SK-N-SH (cell line): Measurements from ENCODE around the gene RAB34. TPM values are rescaled to one million over a fixed set of nuclear protein-coding genes. Genes with fewer than 3 reads are reported as not detected.

ENCODE experiments used
- CTCF ChIA-PET: fragments of 300-600, 350-600 bp; formaldehyde crosslinking; extraction: SDS; loops from one replicate; lab custom pipeline; 2021; lab: Yijun Ruan, JAX
- POLR2A ChIA-PET: fragments of 350-600 bp; sonication (Branson Sonifier 250); formaldehyde crosslinking; extraction: SDS; loops from one replicate; lab custom pipeline; 2020; ENCODE audit warnings: antibody characterized with exemption, inconsistent platforms; lab: Yijun Ruan, JAX
- DNase-seq: peaks from one replicate; pipeline ENCODE4 v3.0.0; 2012
- H2AFZ ChIP-seq: fragments of 200-600 bp; sonication (generic); 2 replicates; pipeline ENCODE4 v1.8.1; 2016; ENCODE audit warnings: antibody characterized with exemption, mild to moderate bottlenecking, low read depth
- H3F3A ChIP-seq: fragments of 200-600 bp; sonication (generic); replicated peaks from 2 replicates; pipeline ENCODE3; 2016; ENCODE audit warnings: antibody characterized with exemption, mild to moderate bottlenecking; ENCODE audit not compliant: insufficient read depth
- H3K27ac ChIP-seq, 2 experiments: fragments of 200-500 bp in 1 of 2; fragments of 200-600 bp in 1 of 2; sonication (Bioruptor generic) in 1 of 2; sonication (generic), shearing (Covaris generic) in 1 of 2; 2 replicates each; pipeline versions ENCODE4 v1.5.1 to v1.6.1; 2014 to 2016; ENCODE audit warnings: low read depth in 2 of 2, inconsistent platforms in 1 of 2, low read length in 1 of 2, mild to moderate bottlenecking in 1 of 2, mixed read lengths in 1 of 2
- H3K27me3 ChIP-seq: fragments of 200-600 bp; sonication (generic), shearing (Covaris generic); 2 replicates; pipeline ENCODE4 v1.6.1; 2016; ENCODE audit warnings: mixed run types; ENCODE audit not compliant: insufficient read depth
- H3K36me3 ChIP-seq, 2 experiments: fragments of 200-500 bp in 1 of 2; fragments of 200-600 bp in 1 of 2; sonication (Bioruptor generic) in 1 of 2; sonication (generic) in 1 of 2; replicated peaks in 1 of 2; 2 replicates each; pipeline versions ENCODE3 to v1.5.1; 2014 to 2016; ENCODE audit warnings: low read length in 1 of 2, mild to moderate bottlenecking in 1 of 2; ENCODE audit not compliant: insufficient read depth in 2 of 2, control insufficient read depth in 1 of 2
- H3K4me1 ChIP-seq, 2 experiments: fragments of 200-500 bp in 1 of 2; fragments of 200-600 bp in 1 of 2; sonication (Bioruptor generic) in 1 of 2; sonication (generic), shearing (Covaris generic) in 1 of 2; 2 replicates each; pipeline versions ENCODE4 v1.5.1 to v1.6.1; 2014 to 2016; ENCODE audit warnings: low read depth in 1 of 2, low read length in 1 of 2, mixed run types in 1 of 2; ENCODE audit not compliant: insufficient read depth in 2 of 2, control insufficient read depth in 1 of 2
- H3K4me2 ChIP-seq: fragments of 200-600 bp; sonication (generic), shearing (Covaris generic); 2 replicates; pipeline ENCODE4 v1.6.1; 2017; ENCODE audit warnings: mixed run types
- H3K4me3 ChIP-seq, 2 experiments: fragments of 200-500 bp in 1 of 2; fragments of 200-600 bp in 1 of 2; sonication (Bioruptor generic) in 1 of 2; sonication (generic), shearing (Covaris generic) in 1 of 2; 2 replicates each; pipeline versions ENCODE4 v1.5.1 to v1.8.1; 2014 to 2016; ENCODE audit warnings: low read depth in 2 of 2, inconsistent platforms in 1 of 2, low read length in 1 of 2, mild to moderate bottlenecking in 1 of 2, mixed read lengths in 1 of 2, moderate library complexity in 1 of 2
- H3K79me2 ChIP-seq: fragments of 200-600 bp; sonication (generic); 2 replicates; pipeline ENCODE4 v1.8.1; 2017; ENCODE audit warnings: mild to moderate bottlenecking; ENCODE audit not compliant: insufficient read depth
- H3K9ac ChIP-seq: fragments of 200-600 bp; sonication (generic); 2 replicates; pipeline ENCODE4 v1.6.1; 2017; ENCODE audit warnings: mixed run types
- H3K9me2 ChIP-seq: fragments of 200-600 bp; sonication (generic); 2 replicates; pipeline ENCODE4 v1.6.1; 2017; ENCODE audit warnings: mixed run types
- H3K9me3 ChIP-seq: fragments of 200-600 bp; sonication (generic); 2 replicates; pipeline ENCODE4 v1.6.1; 2017; ENCODE audit warnings: mixed run types, mild to moderate bottlenecking, moderate library complexity
- H4K20me1 ChIP-seq: fragments of 200-600 bp; sonication (generic); 2 replicates; pipeline ENCODE4 v1.6.1; 2017; ENCODE audit warnings: mild to moderate bottlenecking, mixed run types; ENCODE audit not compliant: insufficient read depth
- FOSL2 ChIP-seq: IDR thresholded peaks from 2 replicates; pipeline ENCODE4 v1.4.0; 2012; ENCODE audit warnings: low read depth, mild to moderate bottlenecking, moderate library complexity, borderline replicate concordance
- GATA2 ChIP-seq: sonication (generic); formaldehyde crosslinking; IDR thresholded peaks from 2 replicates; pipeline ENCODE4 v1.5.0; 2020; ENCODE audit warnings: mild to moderate bottlenecking, missing genetic modification reagents
- NFIC ChIP-seq: IDR thresholded peaks from 2 replicates; pipeline ENCODE4 v1.4.0; 2012; ENCODE audit warnings: borderline replicate concordance
- RAD21 ChIP-seq: IDR thresholded peaks from 2 replicates; pipeline ENCODE4 v1.6.1; 2012; ENCODE audit warnings: mild to moderate bottlenecking, low read length
- TCF12 ChIP-seq: IDR thresholded peaks from 2 replicates; pipeline ENCODE4 v1.4.0; 2012
- WGBS: methylation state at CpG from one replicate; pipeline ENCODE4 v1.1.6; 2017; ENCODE audit warnings: low lambda C conversion rate; 5-methylcytosine and 5-hydroxymethylcytosine counted together
- polyA plus RNA-seq, 3 experiments: library from polyadenylated mRNA; depleted of rRNA; stranded (reverse); fragments of >200 nt; gene quantifications; 2 replicates each; pipeline ENCODE4 v1.2.3, GENCODE V29; 2012
- TF ChIP-seq, protein P1 (sequence below): fragments of 200-600 bp; sonication (generic); IDR thresholded peaks from 2 replicates; pipeline ENCODE4 v1.6.1; 2017; ENCODE audit warnings: antibody characterized with exemption, mild to moderate bottlenecking, moderate library complexity

The RAB34 gene
- polyA plus RNA-seq, 1 of the 3 experiments (the other 2 are of a cell fraction): 0.18 TPM

DNA sequence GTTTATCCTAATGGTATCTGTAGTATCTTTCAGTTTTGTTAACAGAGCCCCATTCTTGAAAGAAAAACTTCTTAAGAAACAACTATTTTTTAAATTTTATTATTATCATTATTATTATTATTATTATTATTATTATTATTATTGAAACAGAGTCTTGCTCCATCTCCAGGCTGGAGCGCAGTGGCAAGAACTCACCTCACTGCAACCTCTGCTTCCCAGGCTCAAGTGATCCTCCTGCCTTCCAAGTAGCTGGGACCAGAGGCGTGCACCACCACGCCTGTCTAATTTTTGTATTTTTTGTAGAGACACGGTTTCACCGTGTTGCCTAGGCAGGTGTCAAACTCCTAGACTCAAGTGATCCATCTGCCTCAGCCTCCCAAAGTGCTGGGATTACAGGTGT, 32.3 kb downstream of the RAB34 start:
- H3K4me2 ChIP-seq: no peak overlapping the region
- H3K36me3 ChIP-seq: peaks cover 85 to 90% of the 10 kb centered on the region in 2 experiments
- no peak overlapping the region for H3K4me3 ChIP-seq
- no peaks in the 10 kb centered on the region for H3K79me2 ChIP-seq
- no peaks in the 10 kb centered on the region for H4K20me1 ChIP-seq
- CTCF ChIA-PET: interaction anchor here (1.0 kb wide), 1 partner anchor 38 kb away, joined by 3 read pairs; no protein-coding TSS in a partner anchor
- H2AFZ ChIP-seq: no peak overlapping the region
- DNase-seq: no peak
- H3K9me2 ChIP-seq: no peaks in the 10 kb centered on the region
- WGBS: 96% methylated on average over 5 of the region's 5 CpGs
- peaks cover 5% of the 10 kb centered on the region for H3F3A ChIP-seq
- POLR2A ChIA-PET: no interaction called here
- H3K9me3 ChIP-seq: no peaks in the 10 kb centered on the region
- H3K9ac ChIP-seq: no peak overlapping the region
- H3K27ac ChIP-seq: no peak overlapping the region
- TF ChIP-seq TCF12: no peak
- no peaks in the 10 kb centered on the region for H3K4me1 ChIP-seq
- no peaks in the 10 kb centered on the region for H3K27me3 ChIP-seq

DNA sequence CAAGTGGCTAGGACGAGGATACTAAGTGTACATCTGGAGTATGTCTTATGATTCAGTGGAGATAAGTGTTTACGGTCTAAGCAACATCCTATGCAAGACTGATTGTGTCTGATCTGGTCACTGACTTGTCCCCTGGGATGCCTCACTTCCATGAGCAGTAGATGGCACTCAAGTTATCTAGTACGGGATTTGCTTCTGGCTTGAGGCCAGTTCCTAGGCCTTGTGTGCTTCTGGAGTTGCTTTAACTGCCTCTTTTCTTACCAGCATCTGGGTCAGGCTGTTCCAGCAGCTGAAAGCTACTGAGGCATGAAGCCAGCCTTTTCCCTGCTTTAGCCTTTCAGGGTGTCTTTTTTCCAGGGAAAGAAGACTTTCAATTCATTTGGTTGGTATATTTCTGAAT, 32.7 kb downstream of the RAB34 start:
- Histone ChIP-seq H2AFZ (no peak overlapping the region), H3K27me3 (no peaks in the 10 kb centered on the region), H3K79me2 (no peaks in the 10 kb centered on the region), H3K4me3 (no peak overlapping the region), H3K9me2 (no peaks in the 10 kb centered on the region), H3K27ac (no peak overlapping the region), H4K20me1 (no peaks in the 10 kb centered on the region), H3K9ac (no peak overlapping the region), H3K4me1 (no peaks in the 10 kb centered on the region), H3K9me3 (no peaks in the 10 kb centered on the region), H3K4me2 (no peak overlapping the region), H3K36me3 (peaks cover 84 to 86% of the 10 kb centered on the region in 2 experiments), H3F3A (peaks cover 5% of the 10 kb centered on the region)
- ChIA-PET CTCF (interaction anchor here (2.0 kb wide), 1 partner anchor 42 kb away, joined by 7 read pairs; no protein-coding TSS in a partner anchor), POLR2A (no interaction called here)
- WGBS: 47% methylated on average over 3 of the region's 3 CpGs
- TF ChIP-seq NFIC: peak; percentile 29; the same call in 1 of the 2 replicates
- TF ChIP-seq RAD21: peak; percentile 57
- TF ChIP-seq, protein P1, sequence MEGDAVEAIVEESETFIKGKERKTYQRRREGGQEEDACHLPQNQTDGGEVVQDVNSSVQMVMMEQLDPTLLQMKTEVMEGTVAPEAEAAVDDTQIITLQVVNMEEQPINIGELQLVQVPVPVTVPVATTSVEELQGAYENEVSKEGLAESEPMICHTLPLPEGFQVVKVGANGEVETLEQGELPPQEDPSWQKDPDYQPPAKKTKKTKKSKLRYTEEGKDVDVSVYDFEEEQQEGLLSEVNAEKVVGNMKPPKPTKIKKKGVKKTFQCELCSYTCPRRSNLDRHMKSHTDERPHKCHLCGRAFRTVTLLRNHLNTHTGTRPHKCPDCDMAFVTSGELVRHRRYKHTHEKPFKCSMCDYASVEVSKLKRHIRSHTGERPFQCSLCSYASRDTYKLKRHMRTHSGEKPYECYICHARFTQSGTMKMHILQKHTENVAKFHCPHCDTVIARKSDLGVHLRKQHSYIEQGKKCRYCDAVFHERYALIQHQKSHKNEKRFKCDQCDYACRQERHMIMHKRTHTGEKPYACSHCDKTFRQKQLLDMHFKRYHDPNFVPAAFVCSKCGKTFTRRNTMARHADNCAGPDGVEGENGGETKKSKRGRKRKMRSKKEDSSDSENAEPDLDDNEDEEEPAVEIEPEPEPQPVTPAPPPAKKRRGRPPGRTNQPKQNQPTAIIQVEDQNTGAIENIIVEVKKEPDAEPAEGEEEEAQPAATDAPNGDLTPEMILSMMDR: no peak
- DNase-seq: peak; percentile 47

DNA sequence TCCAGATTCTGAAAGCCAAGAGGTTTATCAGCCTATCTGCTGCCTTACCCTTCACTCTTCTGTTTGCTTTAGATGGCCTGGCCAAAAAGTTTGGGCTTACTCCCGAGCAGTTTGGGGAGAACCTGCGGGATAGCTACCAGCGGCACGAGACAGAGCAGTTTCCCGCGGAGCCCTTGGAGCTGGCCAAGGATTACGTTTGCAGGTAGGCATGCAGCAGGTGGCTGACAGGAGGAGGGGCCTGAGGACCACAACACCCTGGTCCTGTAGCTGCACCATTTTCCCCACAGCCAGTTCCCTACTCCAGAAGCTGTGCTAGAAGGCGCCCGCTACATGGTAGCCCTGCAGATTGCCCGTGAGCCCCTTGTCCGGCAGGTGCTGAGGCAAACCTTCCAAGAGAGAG, 35.0 kb downstream of the RAB34 start:
- no peak for TF ChIP-seq FOSL2
- no peak for TF ChIP-seq GATA2 (CRISPR knock-in tag)
- TF ChIP-seq, all 33 proteins: peak for 0
- Histone ChIP-seq H3K4me1 (no peaks in the 10 kb centered on the region), H3K9me2 (no peaks in the 10 kb centered on the region), H3F3A (peaks cover 5% of the 10 kb centered on the region), H3K79me2 (no peaks in the 10 kb centered on the region), H3K9ac (no peak overlapping the region), H3K9me3 (no peaks in the 10 kb centered on the region), H3K27me3 (no peaks in the 10 kb centered on the region), H3K4me3 (no peak overlapping the region), H3K36me3 (peaks cover 77 to 78% of the 10 kb centered on the region in 2 experiments), H4K20me1 (no peaks in the 10 kb centered on the region), H2AFZ (no peak overlapping the region), H3K4me2 (no peak overlapping the region), H3K27ac (no peak overlapping the region)
- CTCF ChIA-PET: interaction anchor here (1.4 to 1.6 kb wide), 3 partner anchors 14 to 36 kb away, joined by 4 read pairs; no protein-coding TSS in a partner anchor
- DNase-seq: no peak
- 97% methylated on average over 10 of the region's 11 CpGs for WGBS
- POLR2A ChIA-PET: no interaction called here
